Erythroblast (primary cell): ENCODE results near the gene FXYD7.
"Not testable (repeated sequence)": the region's sequence is repeated elsewhere in the genome, so short reads cannot be mapped to it uniquely, and the experiment has no call there.

Experiments used
- DNase-seq, 2 experiments: peaks; one replicate each; lab custom pipeline; 2025; lab: John Stamatoyannopoulos, UW
- GATA1 ChIP-seq: IDR thresholded peaks from 2 replicates; pipeline ENCODE4 v1.6.1; 2011; ENCODE audit warnings: low read depth, mild to moderate bottlenecking, control low read depth, low read length, moderate library complexity
- POLR2A ChIP-seq: IDR thresholded peaks from 2 replicates; pipeline ENCODE4 v1.6.1; 2011; ENCODE audit warnings: mild to moderate bottlenecking, low read length

Gene FXYD7, protein sequence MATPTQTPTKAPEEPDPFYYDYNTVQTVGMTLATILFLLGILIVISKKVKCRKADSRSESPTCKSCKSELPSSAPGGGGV

GRCh38 chr19:35143231-35143715 is at the start of gene FXYD7:
Gene FXYD7 (plus strand): TSS chr19:35143255. CDS start chr19:35143334, 79 bp downstream.
- TF ChIP-seq GATA1 (no peak), POLR2A (no peak)
- DNase-seq: no peak

GRCh38 chr19:35093430-35093829 is 49.6 kb upstream of the FXYD7 start:
- no peak for DNase-seq
- no peak for TF ChIP-seq GATA1
- no peak for TF ChIP-seq POLR2A

GRCh38 chr19:35093941-35094647 is 49.0 kb upstream of the FXYD7 start:
- no peak for DNase-seq
- no peak for TF ChIP-seq GATA1
- no peak for TF ChIP-seq POLR2A

DNA sequence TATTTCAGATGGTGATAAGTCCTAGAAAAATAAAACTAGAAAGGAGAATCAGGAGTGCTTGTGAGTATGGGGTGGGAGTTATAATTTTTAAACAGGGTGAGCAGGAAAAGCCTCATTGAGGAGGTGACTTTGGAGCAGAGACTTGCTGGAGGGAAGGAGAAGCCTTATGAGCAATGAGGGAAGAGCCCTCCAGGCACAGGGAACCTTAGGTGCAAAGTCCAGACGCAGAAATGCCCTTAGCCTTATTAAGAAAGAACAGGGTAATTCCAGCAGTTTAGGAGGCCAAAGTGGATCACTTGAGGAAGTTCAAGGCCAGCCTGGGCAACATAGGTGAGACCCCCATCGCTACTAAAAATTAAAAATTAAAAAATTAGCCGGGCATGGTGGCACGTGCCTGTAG is 48.4 kb upstream of the FXYD7 start:
- TF ChIP-seq GATA1 (no peak), POLR2A (no peak)

DNA sequence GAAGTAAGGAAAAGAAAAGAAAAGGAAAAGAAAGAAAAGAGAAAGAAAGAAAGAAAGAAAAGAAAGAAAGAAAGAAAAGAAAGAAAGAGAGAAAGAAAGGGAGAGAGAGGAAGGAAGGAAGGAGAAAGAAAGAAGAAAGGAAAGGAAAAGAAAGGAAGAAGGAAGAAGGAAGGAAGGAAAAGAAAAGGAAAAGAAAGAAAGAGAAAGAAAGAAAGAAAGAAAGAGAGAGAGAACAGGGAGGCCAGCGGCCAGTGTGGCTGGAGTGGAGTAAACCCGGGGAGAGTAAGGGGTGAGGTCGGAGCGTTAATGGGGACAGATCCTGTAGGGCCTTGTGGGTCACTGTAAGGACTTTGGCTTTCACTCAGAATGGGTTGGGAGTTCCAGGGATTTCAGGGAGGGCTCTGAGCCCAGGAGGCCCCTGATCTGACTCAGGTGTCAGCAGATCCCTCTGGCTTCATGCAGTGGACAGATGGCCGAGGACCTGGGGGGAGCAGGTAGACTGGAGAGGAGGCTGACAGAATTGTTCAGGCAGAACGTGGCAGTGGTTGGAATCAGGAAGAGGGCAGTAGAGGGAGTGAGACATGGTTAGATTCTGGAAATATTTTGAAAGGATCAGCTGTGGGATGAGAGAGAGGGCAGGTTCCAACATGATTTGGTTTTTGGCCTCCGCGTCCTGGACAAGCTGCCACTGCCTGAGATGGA is 47.2 kb upstream of the FXYD7 start:
- TF ChIP-seq POLR2A (no peak), GATA1 (no peak)
- no peak for DNase-seq

More for the DNA sequence above, 48.4 kb upstream of the FXYD7 start:
- DNase-seq: no peak

DNA sequence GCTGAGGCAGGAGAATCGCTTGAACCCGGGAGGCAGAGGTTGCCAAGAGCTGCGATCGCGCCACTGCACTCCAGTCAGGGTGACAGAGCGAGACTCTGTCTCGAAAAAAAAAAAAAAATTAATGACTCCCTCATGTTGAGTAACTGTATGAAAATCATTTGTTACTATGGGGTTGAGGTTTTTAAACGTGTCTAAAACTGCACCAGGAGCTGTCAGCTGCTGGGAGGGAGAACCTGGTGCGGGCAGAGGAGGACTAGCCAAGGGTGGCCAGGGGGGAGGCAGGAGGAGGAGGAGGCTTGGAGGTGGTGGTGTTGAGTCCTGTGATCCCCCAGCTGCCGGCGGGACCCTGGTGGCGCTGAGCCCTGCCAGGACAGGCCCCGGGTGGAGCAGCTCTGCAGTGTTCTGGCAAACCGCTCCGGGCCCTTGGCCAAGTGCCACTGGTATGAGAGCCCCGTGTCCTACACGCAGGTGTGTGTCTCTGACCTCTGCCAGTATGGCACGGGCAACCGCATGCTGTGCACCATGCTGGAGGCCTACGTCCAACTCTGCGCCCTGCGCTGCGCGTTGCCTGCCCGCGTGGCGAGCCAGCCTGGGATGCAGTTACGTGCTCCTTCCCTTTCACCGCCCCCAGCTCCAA is 44.5 kb upstream of the FXYD7 start:
- TF ChIP-seq POLR2A: no peak
- no peak for TF ChIP-seq GATA1
- DNase-seq: no peak

- DNase-seq: no peak
- TF ChIP-seq GATA1 (no peak), POLR2A (no peak)
Observed at GRCh38 chr19:35099155-35099896, 43.7 kb upstream of the FXYD7 start.

- TF ChIP-seq GATA1: no peak
- no peak for TF ChIP-seq POLR2A
- no peak for DNase-seq
Observed at GRCh38 chr19:35099897-35100275, 43.2 kb upstream of the FXYD7 start.

GRCh38 chr19:35100588-35101533 is 42.2 kb upstream of the FXYD7 start:
- TF ChIP-seq POLR2A: no peak
- no peak for TF ChIP-seq GATA1
- DNase-seq: no peak

GRCh38 chr19:35101949-35102348 is 41.1 kb upstream of the FXYD7 start:
- DNase-seq: not testable (repeated sequence)

GRCh38 chr19:35103614-35104013 is 39.4 kb upstream of the FXYD7 start:
- not testable (repeated sequence) for DNase-seq

DNA sequence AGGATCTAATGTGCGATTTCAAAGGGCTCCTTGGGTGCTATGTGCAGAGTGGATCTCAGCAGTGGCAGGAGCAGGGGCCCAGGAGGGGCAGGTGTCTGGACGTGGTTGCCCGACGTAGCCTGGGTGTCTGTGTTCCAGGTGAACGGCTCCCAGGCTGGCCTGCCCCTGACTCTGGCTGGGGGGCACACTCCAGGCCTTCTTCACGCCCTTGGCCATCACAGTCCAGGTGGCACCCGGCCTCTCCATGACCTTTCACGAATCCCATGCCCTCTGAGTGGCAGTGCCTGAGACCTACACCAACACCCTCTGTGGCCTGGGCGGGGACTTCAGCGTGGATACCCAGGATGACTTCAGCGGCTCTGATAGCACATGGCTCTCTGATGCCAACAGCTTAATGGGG is 38.7 kb upstream of the FXYD7 start:
- no peak for DNase-seq
- TF ChIP-seq GATA1 (no peak), POLR2A (no peak)

GRCh38 chr19:35105047-35105410 is 38.0 kb upstream of the FXYD7 start:
- TF ChIP-seq GATA1: no peak
- no peak for TF ChIP-seq POLR2A
- no peak for DNase-seq
